Neural cell (in vitro differentiated cells): ENCODE data around the gene CRYGN.

Experiments
- POLR2AphosphoS5 ChIP-seq: IDR thresholded peaks from 2 replicates; pipeline ENCODE4 v1.6.1; 2012
- SMC3 ChIP-seq: fragments of 450-650 bp; conservative IDR thresholded peaks from 2 replicates; pipeline ENCODE4 v1.6.1; 2014; ENCODE audit warnings: antibody characterized with exemption, mild to moderate bottlenecking, moderate library complexity; ENCODE audit not compliant: poor library complexity
- TF ChIP-seq, protein P1 (sequence below): fragments of 450-650 bp; IDR thresholded peaks from 2 replicates; pipeline ENCODE4 v1.5.1; 2014; ENCODE audit warnings: antibody characterized with exemption, mild to moderate bottlenecking, moderate library complexity; ENCODE audit not compliant: poor library complexity, severe bottlenecking

DNA sequence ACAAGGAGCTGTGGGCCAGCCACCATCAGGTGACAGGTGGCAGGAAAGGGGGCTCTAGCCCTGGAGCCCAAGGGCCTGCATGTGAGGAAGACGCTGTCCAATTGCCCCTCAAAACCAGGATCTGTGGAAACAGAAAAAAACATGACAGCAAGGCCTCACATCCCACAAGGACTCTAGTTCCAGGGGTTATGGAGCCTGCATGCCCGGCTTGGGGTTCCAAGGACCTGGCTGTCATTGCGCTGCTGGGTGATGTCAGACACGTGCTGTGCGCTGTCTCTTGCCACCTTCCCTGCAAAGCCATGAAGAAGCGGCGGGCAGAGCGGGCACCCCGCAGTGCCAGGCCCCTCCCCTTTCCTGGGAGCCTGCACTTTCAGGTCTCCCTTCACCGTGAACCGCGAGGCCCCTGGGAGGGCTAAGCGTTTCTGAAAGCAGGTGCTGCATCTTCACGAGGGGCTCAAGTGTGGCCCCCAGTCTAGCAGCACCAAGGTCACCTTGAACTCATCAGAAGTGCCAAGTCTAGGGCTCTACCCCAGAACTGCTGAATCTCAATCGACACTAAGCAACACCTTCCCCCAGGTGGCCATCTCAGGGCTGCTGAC lies 15.1 kb upstream of the CRYGN start:
- TF ChIP-seq, protein P1, sequence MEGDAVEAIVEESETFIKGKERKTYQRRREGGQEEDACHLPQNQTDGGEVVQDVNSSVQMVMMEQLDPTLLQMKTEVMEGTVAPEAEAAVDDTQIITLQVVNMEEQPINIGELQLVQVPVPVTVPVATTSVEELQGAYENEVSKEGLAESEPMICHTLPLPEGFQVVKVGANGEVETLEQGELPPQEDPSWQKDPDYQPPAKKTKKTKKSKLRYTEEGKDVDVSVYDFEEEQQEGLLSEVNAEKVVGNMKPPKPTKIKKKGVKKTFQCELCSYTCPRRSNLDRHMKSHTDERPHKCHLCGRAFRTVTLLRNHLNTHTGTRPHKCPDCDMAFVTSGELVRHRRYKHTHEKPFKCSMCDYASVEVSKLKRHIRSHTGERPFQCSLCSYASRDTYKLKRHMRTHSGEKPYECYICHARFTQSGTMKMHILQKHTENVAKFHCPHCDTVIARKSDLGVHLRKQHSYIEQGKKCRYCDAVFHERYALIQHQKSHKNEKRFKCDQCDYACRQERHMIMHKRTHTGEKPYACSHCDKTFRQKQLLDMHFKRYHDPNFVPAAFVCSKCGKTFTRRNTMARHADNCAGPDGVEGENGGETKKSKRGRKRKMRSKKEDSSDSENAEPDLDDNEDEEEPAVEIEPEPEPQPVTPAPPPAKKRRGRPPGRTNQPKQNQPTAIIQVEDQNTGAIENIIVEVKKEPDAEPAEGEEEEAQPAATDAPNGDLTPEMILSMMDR, result no peak
- TF ChIP-seq POLR2AphosphoS5 (no peak), SMC3 (no peak)
